Measurements from ENCODE around the gene ZBTB7C.

DNA sequence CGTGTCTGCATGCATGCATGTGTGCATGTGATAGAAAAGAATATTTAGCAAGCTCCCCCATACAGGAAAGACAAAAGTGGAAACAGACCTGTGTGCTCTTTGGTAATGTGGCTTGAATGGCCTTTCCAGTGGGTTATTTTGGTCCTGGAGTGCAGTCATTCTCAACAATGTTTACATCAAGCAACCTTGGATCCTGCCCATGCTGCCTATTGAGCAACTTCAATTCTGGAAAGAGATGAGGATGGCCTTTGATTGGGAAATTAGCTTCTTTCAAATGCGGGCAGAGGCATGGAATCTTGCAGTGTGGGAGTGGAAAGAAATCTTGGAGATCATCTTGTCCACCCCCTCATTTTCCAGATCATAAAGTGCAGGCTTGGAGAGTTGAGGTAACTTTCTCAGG lies 391.5 kb downstream of the ZBTB7C start:
- TF ChIP-seq CTCF (conservative IDR thresholded peaks at IDR 0.05; ENCODE audit: low read length), result no peak
- no peak for TF ChIP-seq EZH2phosphoT487 (IDR thresholded peaks at IDR 0.05; ENCODE audit: borderline replicate concordance, low read depth, low read length)

Data from OCI-LY7 (cell line).